ENCODE results near the gene TPPP. TPM values are rescaled to one million over a fixed set of nuclear protein-coding genes. Genes with fewer than 3 reads are reported as not detected.

The TPPP gene
- total and polyA plus RNA-seq, 2 experiments from 2014 or later = 0.48 to 1.4 TPM

- TF ChIP-seq REST (IDR thresholded peaks at IDR 0.05; ENCODE audit: unreplicated experiment) (no peak), POLR2AphosphoS5 (IDR thresholded peaks at IDR 0.05; ENCODE audit: low read depth) (no peak), EZH2phosphoT487 (IDR thresholded peaks at IDR 0.05; ENCODE audit: unreplicated experiment) (no peak), CREB1 (CRISPR knock-in tag; IDR thresholded peaks at IDR 0.05; ENCODE audit: low read depth) (no peak), ZNF331 (CRISPR knock-in tag; IDR thresholded peaks at IDR 0.05; ENCODE audit: low read depth) (no peak), CTCF (conservative IDR thresholded peaks at IDR 0.05; ENCODE audit: low read depth in 2 of 2) (no peak), EZH2 (IDR thresholded peaks at IDR 0.05; ENCODE audit: low read depth, unreplicated experiment) (no peak), STAT1 (IDR thresholded peaks at IDR 0.05; ENCODE audit: unreplicated experiment) (no peak)
- H3F3A ChIP-seq (replicated peaks; ENCODE audit: low read depth) = no peaks in the 10 kb centered on the region
- no peaks in the 10 kb centered on the region for H3K9me2 ChIP-seq (ENCODE audit: insufficient read depth)
- Mint-ChIP-seq H3K27me3 (ENCODE audit: insufficient read depth, low read depth, poor library complexity) (peaks cover 6% of the 10 kb centered on the region), H3K4me3 (no peak overlapping the region), H3K36me3 (ENCODE audit: low read depth) (peaks cover 57% of the 10 kb centered on the region), H3K4me1 (no peaks in the 10 kb centered on the region), H3K9me3 (no peaks in the 10 kb centered on the region; the same call in 2 of the 3 replicates), H3K27ac (no peak overlapping the region)
- DNase-seq (ENCODE audit: low spot score) (no peak), ATAC-seq (no peak)
- no peak overlapping the region for H2AFZ ChIP-seq
- no peak overlapping the region for H3K4me3 ChIP-seq
- no peaks in the 10 kb centered on the region; the same call in none of the 2 replicates for H4K20me1 ChIP-seq (replicated peaks; ENCODE audit: insufficient read depth)
- no peak overlapping the region for H3K27ac ChIP-seq (ENCODE audit: low read depth)
- peaks cover 10% of the 10 kb centered on the region; the same call in 1 of the 2 replicates for H3K36me3 ChIP-seq (ENCODE audit: insufficient read depth)
- H3K27me3 ChIP-seq (ENCODE audit: insufficient read depth) = no peaks in the 10 kb centered on the region
- H3K79me2 ChIP-seq (replicated peaks; ENCODE audit: insufficient read depth) = 0 out of 2 replicates have a peak, but pooled peaks cover 5% of the 10 kb centered on the region
- no peaks in the 10 kb centered on the region for H3K4me1 ChIP-seq (ENCODE audit: insufficient read depth)
- H3K4me2 ChIP-seq = no peak overlapping the region
Measured at GRCh38 chr5:660491-661030, 32.6 kb downstream of the TPPP start.

DNA sequence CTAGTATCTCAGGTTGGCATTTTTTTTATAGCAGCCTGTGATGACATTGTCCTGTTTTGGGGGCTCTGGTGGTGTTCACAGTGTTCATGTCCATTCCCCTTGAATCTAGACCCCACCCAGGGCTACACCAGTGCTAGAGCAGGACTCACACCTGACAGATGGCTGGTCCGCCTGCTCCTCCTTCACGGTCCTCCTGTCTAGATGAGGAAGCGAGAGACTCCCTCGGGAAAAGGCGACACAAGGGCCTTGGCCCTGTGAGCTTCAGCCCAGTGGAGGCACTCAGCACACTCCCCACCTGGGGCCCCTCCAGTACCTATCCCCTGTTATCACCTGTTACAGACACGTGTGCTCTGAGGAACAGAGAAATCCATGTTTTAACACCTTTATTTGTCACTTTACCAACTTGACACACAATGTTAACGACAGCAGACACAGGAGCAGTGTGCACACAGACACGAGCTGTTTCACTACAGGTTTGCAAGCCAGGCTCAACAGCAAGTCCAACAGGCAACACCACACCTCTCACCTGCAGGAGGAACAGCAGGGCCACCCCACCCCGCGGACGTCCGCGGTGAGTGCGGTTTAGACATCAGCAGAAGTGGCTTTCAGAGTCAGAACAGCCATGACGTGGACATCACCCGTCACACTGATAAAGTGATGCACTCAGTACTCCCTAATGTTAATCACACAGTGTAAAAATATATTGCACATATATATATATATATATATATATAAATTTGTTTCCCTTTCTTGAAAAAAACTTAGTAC lies 33.5 kb downstream of the TPPP start:
- peaks cover 6% of the 10 kb centered on the region for H3K27me3 Mint-ChIP-seq (ENCODE audit: insufficient read depth, low read depth, poor library complexity)
- TF ChIP-seq EZH2phosphoT487 (IDR thresholded peaks at IDR 0.05; ENCODE audit: unreplicated experiment) = no peak
- no peak for TF ChIP-seq REST (IDR thresholded peaks at IDR 0.05; ENCODE audit: unreplicated experiment)
- TF ChIP-seq POLR2AphosphoS5 (IDR thresholded peaks at IDR 0.05; ENCODE audit: low read depth) = no peak
- Histone ChIP-seq H3F3A (replicated peaks; ENCODE audit: low read depth) (no peaks in the 10 kb centered on the region), H3K4me3 (no peak overlapping the region), H3K27me3 (ENCODE audit: insufficient read depth) (no peaks in the 10 kb centered on the region), H3K4me2 (no peak overlapping the region), H3K9me2 (ENCODE audit: insufficient read depth) (no peaks in the 10 kb centered on the region), H2AFZ (no peak overlapping the region), H4K20me1 (replicated peaks; ENCODE audit: insufficient read depth) (no peaks in the 10 kb centered on the region; the same call in none of the 2 replicates), H3K4me1 (ENCODE audit: insufficient read depth) (no peaks in the 10 kb centered on the region), H3K79me2 (replicated peaks; ENCODE audit: insufficient read depth) (0 out of 2 replicates have a peak, but pooled peaks cover 5% of the 10 kb centered on the region), H3K27ac (ENCODE audit: low read depth) (no peak overlapping the region), H3K36me3 (ENCODE audit: insufficient read depth) (peaks cover 10% of the 10 kb centered on the region)
- H3K4me1 Mint-ChIP-seq = no peaks in the 10 kb centered on the region
- H3K27ac Mint-ChIP-seq = no peak overlapping the region
- no peak for DNase-seq (ENCODE audit: low spot score)
- H3K4me3 Mint-ChIP-seq = no peak overlapping the region
- H3K9me3 Mint-ChIP-seq = no peaks in the 10 kb centered on the region; the same call in 2 of the 3 replicates
- ATAC-seq = no peak
- peaks cover 60% of the 10 kb centered on the region for H3K36me3 Mint-ChIP-seq (ENCODE audit: low read depth)

All from GM23338 (cell line).